H9 (cell line): ENCODE measurements around the gene TDRD9. TPM values are rescaled to one million over a fixed set of nuclear protein-coding genes. Genes with fewer than 3 reads are reported as not detected.

Source experiments
- DNase-seq: peaks from one replicate; pipeline ENCODE4 v3.0.0-alpha.2; 2017
- H2AFZ ChIP-seq: one replicate; pipeline ENCODE4 v1.6.1; 2013; ENCODE audit warnings: mild to moderate bottlenecking, low read length, control low read depth, moderate library complexity
- H2AK5ac ChIP-seq: 2 replicates; pipeline ENCODE4 v1.6.1; 2013; ENCODE audit warnings: low read length, control low read depth, mixed read lengths; ENCODE audit not compliant: insufficient read length
- H2BK120ac ChIP-seq: one replicate; pipeline ENCODE4 v1.6.1; 2013; ENCODE audit warnings: low read depth, mild to moderate bottlenecking, low read length, control low read depth, inconsistent platforms; ENCODE audit not compliant: poor library complexity, severe bottlenecking
- H2BK12ac ChIP-seq: 2 replicates; pipeline ENCODE4 v1.6.1; 2013; ENCODE audit warnings: low read length, control low read depth, mixed read lengths, low read depth; ENCODE audit not compliant: insufficient read length
- H2BK15ac ChIP-seq: 2 replicates; pipeline ENCODE4 v1.6.1; 2013; ENCODE audit warnings: low read depth, low read length, control low read depth
- H2BK20ac ChIP-seq: one replicate; pipeline ENCODE4 v1.6.1; 2013; ENCODE audit warnings: low read depth, mild to moderate bottlenecking, low read length, control low read depth, inconsistent platforms; ENCODE audit not compliant: poor library complexity, severe bottlenecking
- H2BK5ac ChIP-seq: 2 replicates; pipeline ENCODE4 v1.6.1; 2013; ENCODE audit warnings: low read length, control low read depth, mixed read lengths; ENCODE audit not compliant: insufficient read length
- H3K14ac ChIP-seq: 2 replicates; pipeline ENCODE4 v1.6.1; 2013; ENCODE audit warnings: low read length, control low read depth; ENCODE audit not compliant: insufficient read depth
- H3K18ac ChIP-seq: 2 replicates; pipeline ENCODE4 v1.6.1; 2013; ENCODE audit warnings: low read depth, mild to moderate bottlenecking, mixed read lengths, low read length, control low read depth; ENCODE audit not compliant: insufficient read length
- H3K23ac ChIP-seq: 2 replicates; pipeline ENCODE4 v1.6.1; 2013; ENCODE audit warnings: low read length, control low read depth, mixed read lengths, low read depth; ENCODE audit not compliant: insufficient read length
- H3K23me2 ChIP-seq: 2 replicates; pipeline ENCODE4 v1.6.1; 2013; ENCODE audit warnings: low read depth, mild to moderate bottlenecking, mixed read lengths, low read length, control low read depth; ENCODE audit not compliant: insufficient read length, poor library complexity, severe bottlenecking
- H3K27ac ChIP-seq: 2 replicates; pipeline ENCODE4 v1.5.1; 2013; ENCODE audit warnings: low read length, control low read depth, mixed read lengths, low read depth; ENCODE audit not compliant: insufficient read length
- H3K27me3 ChIP-seq: 2 replicates; pipeline ENCODE4 v1.6.1; 2013; ENCODE audit warnings: low read length, control low read depth, inconsistent platforms; ENCODE audit not compliant: insufficient read depth
- H3K4ac ChIP-seq: 2 replicates; pipeline ENCODE4 v1.6.1; 2013; ENCODE audit warnings: low read depth, mild to moderate bottlenecking, control low read depth, inconsistent platforms, low read length, moderate library complexity
- H3K4me1 ChIP-seq: 2 replicates; pipeline ENCODE4 v1.6.1; 2013; ENCODE audit warnings: low read length, control low read depth, inconsistent platforms; ENCODE audit not compliant: insufficient read depth
- H3K4me2 ChIP-seq: 2 replicates; pipeline ENCODE4 v1.6.1; 2013; ENCODE audit warnings: low read length, control low read depth, mixed read lengths; ENCODE audit not compliant: insufficient read length, insufficient read depth
- H3K56ac ChIP-seq: 2 replicates; pipeline ENCODE4 v1.6.1; 2013; ENCODE audit warnings: low read depth, mild to moderate bottlenecking, mixed read lengths, low read length, control low read depth; ENCODE audit not compliant: insufficient read length
- H3K79me1 ChIP-seq: 2 replicates; pipeline ENCODE4 v1.6.1; 2013; ENCODE audit warnings: low read depth, mild to moderate bottlenecking, moderate library complexity, low read length, control low read depth, inconsistent platforms; ENCODE audit not compliant: insufficient read depth, poor library complexity, severe bottlenecking
- H3K79me2 ChIP-seq: 2 replicates; pipeline ENCODE4 v1.6.1; 2013; ENCODE audit warnings: low read length, control low read depth, inconsistent platforms; ENCODE audit not compliant: insufficient read depth
- H3K9ac ChIP-seq: 2 replicates; pipeline ENCODE4 v1.6.1; 2013; ENCODE audit warnings: low read length, control low read depth, mixed read lengths; ENCODE audit not compliant: insufficient read length; ENCODE audit errors: extremely low read depth
- H3K9me3 ChIP-seq: one replicate; pipeline ENCODE4 v1.6.1; 2013; ENCODE audit warnings: low read depth, low read length, inconsistent platforms; ENCODE audit not compliant: control insufficient read depth
- H3T11ph ChIP-seq: one replicate; pipeline ENCODE4 v1.6.1; 2013; ENCODE audit warnings: mild to moderate bottlenecking, low read length, control low read depth, inconsistent platforms
- H4K20me1 ChIP-seq: one replicate; pipeline ENCODE4 v1.6.1; 2013; ENCODE audit not compliant: control insufficient read depth, insufficient read length, insufficient read depth
- H4K5ac ChIP-seq: 2 replicates; pipeline ENCODE4 v1.6.1; 2013; ENCODE audit warnings: low read depth, mild to moderate bottlenecking, mixed read lengths, low read length, control low read depth; ENCODE audit not compliant: insufficient read length
- H4K8ac ChIP-seq: replicated peaks from 2 replicates; pipeline ENCODE4 v1.6.1; 2013; ENCODE audit warnings: low read length, control low read depth, mixed read lengths, low read depth; ENCODE audit not compliant: insufficient read length
- H4K91ac ChIP-seq: 2 replicates; pipeline ENCODE4 v1.6.1; 2013; ENCODE audit warnings: low read depth, mild to moderate bottlenecking, moderate library complexity, mixed read lengths, low read length, control low read depth; ENCODE audit not compliant: insufficient read length
- H3K27ac Mint-ChIP-seq, 3 experiments: 2 replicates in 2 of 3; 3 replicates in 1 of 3; pipeline ENCODE4 v1.8.0; 2020 to 2021; ENCODE audit warnings: mixed read lengths in 3 of 3, mild to moderate bottlenecking in 1 of 3, moderate library complexity in 1 of 3
- H3K27me3 Mint-ChIP-seq: 2 replicates; pipeline ENCODE4 v1.8.0; 2021; ENCODE audit warnings: low read depth, mild to moderate bottlenecking, moderate library complexity, mixed read lengths
- H3K36me3 Mint-ChIP-seq, 3 experiments: 2 replicates in 2 of 3; 3 replicates in 1 of 3; pipeline ENCODE4 v1.8.0; 2020 to 2021; ENCODE audit warnings: low read depth in 3 of 3, mixed read lengths in 3 of 3; ENCODE audit not compliant: insufficient read depth in 1 of 3
- H3K4me1 Mint-ChIP-seq, 2 experiments: 2 replicates each; pipeline ENCODE4 v1.8.0; 2020; ENCODE audit warnings: mixed read lengths in 2 of 2
- H3K4me3 Mint-ChIP-seq, 2 experiments: 2 replicates in 1 of 2; 3 replicates in 1 of 2; pipeline ENCODE4 v1.8.0; 2020 to 2021; ENCODE audit warnings: mild to moderate bottlenecking in 2 of 2, mixed read lengths in 2 of 2, moderate library complexity in 1 of 2
- H3K9me3 Mint-ChIP-seq, 2 experiments: 2 replicates in 1 of 2; 3 replicates in 1 of 2; pipeline ENCODE4 v1.8.0; 2020; ENCODE audit warnings: mild to moderate bottlenecking in 2 of 2, mixed read lengths in 2 of 2, moderate library complexity in 1 of 2
- CTCF ChIP-seq: fragments of 200-600 bp; sonication (generic); conservative IDR thresholded peaks from 3 replicates; pipeline ENCODE4 v1.8.0; 2021; ENCODE audit warnings: antibody characterized with exemption, mild to moderate bottlenecking
- WGBS: extraction: QIAGEN DNeasy Blood & Tissue Kit; methylation state at CpG from one replicate; pipeline ENCODE4 v1.1.7; 2013; ENCODE audit warnings: missing lambda C conversion rate, low lambda C conversion rate, mixed read lengths; ENCODE audit not compliant: insufficient read length; ENCODE audit errors: extremely low coverage; 5-methylcytosine and 5-hydroxymethylcytosine counted together
- total RNA-seq: library from RNA; stranded (reverse); gene quantifications from 2 replicates; pipeline ENCODE4 v1.2.1, GENCODE V29; 2021

Gene TDRD9
- total RNA-seq, 1 experiment from 2014 or later = not detected

GRCh38 chr14:104100171-104101085 is 172.2 kb downstream of the TDRD9 start:
- H3K14ac ChIP-seq = no peak overlapping the region; the same call in 1 of the 2 replicates
- no peak overlapping the region for H3K4me3 Mint-ChIP-seq
- H3K4ac ChIP-seq = no peak overlapping the region
- H2AFZ ChIP-seq = no peak overlapping the region
- H3K27ac Mint-ChIP-seq = no peak overlapping the region
- H3K4me2 ChIP-seq = no peak overlapping the region
- H2AK5ac ChIP-seq = no peak overlapping the region
- no peaks in the 10 kb centered on the region for H3K9me3 ChIP-seq
- no peak overlapping the region for H2BK120ac ChIP-seq
- no peak overlapping the region for H2BK20ac ChIP-seq
- no peak overlapping the region for H3K23ac ChIP-seq
- H2BK5ac ChIP-seq = no peak overlapping the region
- no peaks in the 10 kb centered on the region for H3K79me1 ChIP-seq
- no peaks in the 10 kb centered on the region for H3K27me3 ChIP-seq
- H3K23me2 ChIP-seq = no peaks in the 10 kb centered on the region
- H3K9ac ChIP-seq = no peak overlapping the region
- no peaks in the 10 kb centered on the region for H3K36me3 Mint-ChIP-seq
- no peaks in the 10 kb centered on the region for H4K20me1 ChIP-seq
- no peaks in the 10 kb centered on the region for H3K79me2 ChIP-seq
- H2BK12ac ChIP-seq = no peak overlapping the region
- no peak overlapping the region for H4K5ac ChIP-seq
- WGBS = no CpG with 5 or more reads among the region's 23 CpGs
- no peak overlapping the region for H4K8ac ChIP-seq
- H3T11ph ChIP-seq = no peak overlapping the region
- DNase-seq = no peak
- no peaks in the 10 kb centered on the region for H3K4me1 ChIP-seq
- TF ChIP-seq CTCF = no peak
- peaks cover 10% of the 10 kb centered on the region for H3K27me3 Mint-ChIP-seq
- no peak overlapping the region for H3K18ac ChIP-seq
- H4K91ac ChIP-seq = no peak overlapping the region
- no peaks in the 10 kb centered on the region for H3K4me1 Mint-ChIP-seq
- no peak overlapping the region for H2BK15ac ChIP-seq
- no peak overlapping the region for H3K27ac ChIP-seq
- no peaks in the 10 kb centered on the region for H3K9me3 Mint-ChIP-seq
- no peak overlapping the region for H3K56ac ChIP-seq
